Measurements from ENCODE around the gene TMEM150B. TPM values are rescaled to one million over a fixed set of nuclear protein-coding genes. Genes with fewer than 3 reads are reported as not detected.
"Not testable (repeated sequence)": the region's sequence is repeated elsewhere in the genome, so short reads cannot be mapped to it uniquely, and the experiment has no call there.

Gene TMEM150B
- total and polyA plus RNA-seq, 7 experiments from 2014 or later = 0.44 to 10.3 (median 0.71) TPM; not detected in 3

GRCh38 chr19:55339889-55340783, 15.0 kb upstream of the TMEM150B start:
- intact Hi-C loops (cut with micrococcal nuclease) = loop anchor here (1.0 to 5.0 kb wide), 23 partner anchors 14 to 1150 kb away; partner anchors contain the start of genes COX6B2 (in 2 of the 2), HSPBP1 (in 2 of the 2), PPP6R1 (in 2 of the 2) and RPL28 (in 2 of the 2)

GRCh38 chr19:55339105-55339888, 14.2 kb upstream of the TMEM150B start, which contains the start of gene KMT5C:
Gene KMT5C, plus strand, starts transcription at chr19:55339876. Its CDS starts 2,061 bp downstream, at chr19:55341937.
- peaks cover 5 to 28% (median 24%) of the 10 kb centered on the region in 7 donors for H3K4me1 Mint-ChIP-seq
- peak; percentile 83 for ATAC-seq
- H3K9me3 Mint-ChIP-seq = peaks cover 0 to 4% (median 0%) of the 10 kb centered on the region in 11 donors
- H3K27me3 Mint-ChIP-seq = peaks cover 0 to 16% (median 0%) of the 10 kb centered on the region in 5 donors
- H3K27ac Mint-ChIP-seq = peak within 1 kb of the TSS; percentile 88 to 100 (median 97)
- Histone ChIP-seq H3K27ac (ENCODE audit: low read depth, low read length) (peak within 1 kb of the TSS; percentile 93), H3K27me3 (ENCODE audit: control insufficient read depth in 2 of 2, insufficient read depth in 2 of 2, low read length in 2 of 2) (no peaks in the 10 kb centered on the region), H3K9me3 (ENCODE audit: control insufficient read depth in 2 of 3, low read length in 3 of 3) (no peaks in the 10 kb centered on the region), H3K4me1 (ENCODE audit: control insufficient read depth in 2 of 2, insufficient read depth in 2 of 2, low read length in 2 of 2) (peaks cover 8 to 15% of the 10 kb centered on the region in 2 donors), H3K36me3 (ENCODE audit: control insufficient read depth in 2 of 3, insufficient read depth in 3 of 3, low read length in 3 of 3) (peaks cover 0 to 15% (median 0%) of the 10 kb centered on the region in 3 experiments), H3K4me3 (ENCODE audit: low read length) (peak within 1 kb of the TSS; percentile 80)
- H3K4me3 Mint-ChIP-seq = peak within 1 kb of the TSS; percentile 87 to 99 (median 96)
- ChIA-PET CTCF (interaction anchor here (1.5 to 2.1 kb wide), 2 partner anchors 38 to 45 kb away, joined by 4 to 12 read pairs; partner anchors contain the start of gene TMEM238), POLR2A (interaction anchor here (0.9 to 2.4 kb wide), 16 partner anchors 30 to 315 kb away, joined by 4 to 27 read pairs (median 8); partner anchors contain the start of genes FIZ1, HSPBP1, ISOC2 and PPP6R1)
- intact Hi-C loops (cut with micrococcal nuclease) = loop anchor here (1.0 to 5.0 kb wide), 23 partner anchors 15 to 1149 kb away; partner anchors contain the start of genes COX6B2 (in 2 of the 2), HSPBP1 (in 2 of the 2), PPP6R1 (in 2 of the 2) and RPL28 (in 2 of the 2)
- H3K36me3 Mint-ChIP-seq = peaks cover 0 to 10% (median 2%) of the 10 kb centered on the region in 5 donors
- peak; percentile 99 to 100 (median 100) for DNase-seq

More at GRCh38 chr19:55339889-55340783, 15.0 kb upstream of the TMEM150B start:
- no peak for ATAC-seq
- H3K4me3 Mint-ChIP-seq = peak overlapping the region; percentile 87 to 99 (median 96)
- H3K4me1 Mint-ChIP-seq = peaks cover 6 to 28% (median 24%) of the 10 kb centered on the region in 7 donors
- DNase-seq = peak in 2 of 9 donors; percentile 44 to 46
- H3K27ac Mint-ChIP-seq = peak overlapping the region; percentile 88 to 100 (median 97)
- H3K4me1 ChIP-seq (ENCODE audit: control insufficient read depth in 2 of 2, insufficient read depth in 2 of 2, low read length in 2 of 2) = peaks cover 8 to 15% of the 10 kb centered on the region in 2 donors
- H3K27me3 Mint-ChIP-seq = peaks cover 0 to 16% (median 0%) of the 10 kb centered on the region in 5 donors
- no peaks in the 10 kb centered on the region for H3K27me3 ChIP-seq (ENCODE audit: control insufficient read depth in 2 of 2, insufficient read depth in 2 of 2, low read length in 2 of 2)
- peaks cover 0 to 10% (median 2%) of the 10 kb centered on the region in 5 donors for H3K36me3 Mint-ChIP-seq
- peak overlapping the region; percentile 93 for H3K27ac ChIP-seq (ENCODE audit: low read depth, low read length)
- H3K36me3 ChIP-seq (ENCODE audit: control insufficient read depth in 2 of 3, insufficient read depth in 3 of 3, low read length in 3 of 3) = peaks cover 0 to 15% (median 0%) of the 10 kb centered on the region in 3 experiments
- ChIA-PET POLR2A (interaction anchor here (0.9 to 2.4 kb wide), 15 partner anchors 34 to 314 kb away, joined by 3 to 27 read pairs (median 8); partner anchors contain the start of genes FIZ1, HSPBP1, ISOC2 and PPP6R1), CTCF (interaction anchor here (1.5 to 2.1 kb wide), 2 partner anchors 38 to 44 kb away, joined by 4 to 12 read pairs; partner anchors contain the start of gene TMEM238)
- H3K9me3 Mint-ChIP-seq = peaks cover 0 to 4% (median 0%) of the 10 kb centered on the region in 11 donors
- no peaks in the 10 kb centered on the region for H3K9me3 ChIP-seq (ENCODE audit: control insufficient read depth in 2 of 3, low read length in 3 of 3)
- peak overlapping the region; percentile 80 for H3K4me3 ChIP-seq (ENCODE audit: low read length)

- peaks cover 0 to 24% (median 5%) of the 10 kb centered on the region in 5 donors for H3K27me3 Mint-ChIP-seq
- ChIA-PET CTCF (interaction anchor here (0.7 kb wide), 1 partner anchor 240 kb away, joined by 4 read pairs; no protein-coding TSS in a partner anchor), POLR2A (interaction anchor here (0.8 kb wide), 1 partner anchor 15 kb away, joined by 4 read pairs; no protein-coding TSS in a partner anchor)
- no peaks in the 10 kb centered on the region for H3K36me3 Mint-ChIP-seq
- Histone ChIP-seq H3K27ac (ENCODE audit: low read depth, low read length) (no peak overlapping the region), H3K27me3 (ENCODE audit: control insufficient read depth in 2 of 2, insufficient read depth in 2 of 2, low read length in 2 of 2) (no peaks in the 10 kb centered on the region), H3K4me1 (ENCODE audit: control insufficient read depth in 2 of 2, insufficient read depth in 2 of 2, low read length in 2 of 2) (peaks cover 8 to 15% of the 10 kb centered on the region in 2 donors), H3K4me3 (ENCODE audit: low read length) (no peak overlapping the region), H3K9me3 (ENCODE audit: control insufficient read depth in 2 of 3, low read length in 3 of 3) (no peaks in the 10 kb centered on the region), H3K36me3 (ENCODE audit: control insufficient read depth in 2 of 3, insufficient read depth in 3 of 3, low read length in 3 of 3) (no peaks in the 10 kb centered on the region)
- no peak overlapping the region for H3K4me3 Mint-ChIP-seq
- intact Hi-C loops (cut with micrococcal nuclease) = loop anchor here (5.0 kb wide), 2 partner anchors 301 to 329 kb away; no protein-coding TSS in a partner anchor
- H3K27ac Mint-ChIP-seq = peak overlapping the region in 2 of 9 donors; percentile 16 to 76
- peaks cover 0 to 21% (median 18%) of the 10 kb centered on the region in 7 donors for H3K4me1 Mint-ChIP-seq
- peaks cover 0 to 4% (median 0%) of the 10 kb centered on the region in 11 donors for H3K9me3 Mint-ChIP-seq
- ATAC-seq (no peak), DNase-seq (no peak)
Observed at GRCh38 chr19:55336101-55336500, 11.0 kb upstream of the TMEM150B start.

- ATAC-seq = no peak
- Histone ChIP-seq H3K27me3 (ENCODE audit: control insufficient read depth in 2 of 2, insufficient read depth in 2 of 2, low read length in 2 of 2) (no peaks in the 10 kb centered on the region), H3K4me1 (ENCODE audit: control insufficient read depth in 2 of 2, insufficient read depth in 2 of 2, low read length in 2 of 2) (peaks cover 6 to 8% of the 10 kb centered on the region in 2 donors), H3K9me3 (ENCODE audit: control insufficient read depth in 2 of 3, low read length in 3 of 3) (no peaks in the 10 kb centered on the region), H3K27ac (ENCODE audit: low read depth, low read length) (no peak overlapping the region), H3K4me3 (ENCODE audit: low read length) (no peak overlapping the region), H3K36me3 (ENCODE audit: control insufficient read depth in 2 of 3, insufficient read depth in 3 of 3, low read length in 3 of 3) (no peaks in the 10 kb centered on the region)
- POLR2A ChIA-PET = no interaction called here
- Mint-ChIP-seq H3K4me1 (peaks cover 0 to 7% (median 6%) of the 10 kb centered on the region in 7 donors), H3K36me3 (no peaks in the 10 kb centered on the region), H3K9me3 (peaks cover 0 to 2% (median 0%) of the 10 kb centered on the region in 11 donors), H3K27ac (peak overlapping the region in 1 of 9 donors; percentile 51), H3K4me3 (no peak overlapping the region), H3K27me3 (peaks cover 0 to 21% (median 9%) of the 10 kb centered on the region in 5 donors)
- intact Hi-C loops (cut with micrococcal nuclease) = no loop called here
- DNase-seq = no peak
- CTCF ChIA-PET = no interaction called here
Observed at GRCh38 chr19:55333870-55334269, 8.7 kb upstream of the TMEM150B start.

- ATAC-seq; intact Hi-C loops (cut with micrococcal nuclease); H3K4me1 ChIP-seq (ENCODE audit: control insufficient read depth in 2 of 2, insufficient read depth in 2 of 2, low read length in 2 of 2); H3K36me3 ChIP-seq (ENCODE audit: control insufficient read depth in 2 of 3, insufficient read depth in 3 of 3, low read length in 3 of 3); H3K4me3 ChIP-seq (ENCODE audit: low read length); CTCF ChIA-PET; H3K4me1 Mint-ChIP-seq; H3K4me3 Mint-ChIP-seq; H3K27me3 ChIP-seq (ENCODE audit: control insufficient read depth in 2 of 2, insufficient read depth in 2 of 2, low read length in 2 of 2); DNase-seq; H3K27ac ChIP-seq (ENCODE audit: low read depth, low read length); H3K9me3 Mint-ChIP-seq; POLR2A ChIA-PET; H3K36me3 Mint-ChIP-seq; H3K9me3 ChIP-seq (ENCODE audit: control insufficient read depth in 2 of 3, low read length in 3 of 3): not testable (repeated sequence)
- H3K27ac Mint-ChIP-seq = peak overlapping the region in 1 of 9 donors; percentile 59
- peaks cover 0 to 15% (median 10%) of the 10 kb centered on the region in 5 donors for H3K27me3 Mint-ChIP-seq
Observed at GRCh38 chr19:55329791-55330190, 4.7 kb upstream of the TMEM150B start.

Data from naive thymus-derived CD4-positive, alpha-beta T cell (primary cell).